CD14-positive monocyte (primary cell): ENCODE measurements around the gene FHL3. TPM values are rescaled to one million over a fixed set of nuclear protein-coding genes. Genes with fewer than 3 reads are reported as not detected.

Experiments used
- DNase-seq, 3 donors: peaks; one replicate each; pipeline ENCODE4 v3.0.0-alpha.2; 2011 to 2022
- H2AFZ ChIP-seq: 2 replicates; pipeline ENCODE4 v1.6.0; 2012; ENCODE audit warnings: mild to moderate bottlenecking, low read depth, low read length, inconsistent platforms; ENCODE audit not compliant: insufficient read depth, poor library complexity, severe bottlenecking
- H3K27ac ChIP-seq, 2 donors: 1 replicate in 1 of 2; 2 replicates in 1 of 2; pipeline ENCODE4 v1.5.1; 2012 to 2013; ENCODE audit warnings: low read length in 2 of 2, control low read depth in 1 of 2, inconsistent platforms in 1 of 2, low read depth in 1 of 2, mild to moderate bottlenecking in 1 of 2
- H3K27me3 ChIP-seq, 2 donors: one replicate each; pipeline versions ENCODE4 v1.6.0 to v1.6.1; 2011 to 2013; ENCODE audit warnings: low read length in 2 of 2; ENCODE audit not compliant: control insufficient read depth in 2 of 2, insufficient read depth in 2 of 2
- H3K36me3 ChIP-seq, 2 donors: replicated peaks in 1 of 2; 1 replicate in 1 of 2; 2 replicates in 1 of 2; pipeline versions ENCODE4 v1.5.1 to v1.6.1; 2012 to 2013; ENCODE audit warnings: low read length in 2 of 2, control low read depth in 1 of 2, inconsistent platforms in 1 of 2, mild to moderate bottlenecking in 1 of 2; ENCODE audit not compliant: insufficient read depth in 2 of 2, control insufficient read depth in 1 of 2
- H3K4me1 ChIP-seq, 2 donors: 1 replicate in 1 of 2; 2 replicates in 1 of 2; pipeline versions ENCODE4 v1.5.1 to v1.6.1; 2012 to 2013; ENCODE audit warnings: low read length in 2 of 2, control low read depth in 1 of 2, inconsistent platforms in 1 of 2, mild to moderate bottlenecking in 1 of 2, moderate library complexity in 1 of 2; ENCODE audit not compliant: insufficient read depth in 2 of 2, control insufficient read depth in 1 of 2
- H3K4me2 ChIP-seq: replicated peaks from 2 replicates; pipeline ENCODE3; 2012; ENCODE audit warnings: low read length, moderate library complexity, mild to moderate bottlenecking; ENCODE audit not compliant: poor library complexity, severe bottlenecking; ENCODE audit errors: extremely low read depth
- H3K4me3 ChIP-seq, 3 experiments: fragments of 200-600 bp in 1 of 3; sonication (generic) in 1 of 3; replicated peaks in 1 of 3; 1 replicate in 2 of 3; 2 replicates in 1 of 3; pipeline ENCODE4 v1.5.1; 2011 to 2013; ENCODE audit warnings: low read length in 3 of 3, mild to moderate bottlenecking in 3 of 3, control low read depth in 2 of 3, low read depth in 2 of 3, inconsistent platforms in 1 of 3, moderate library complexity in 1 of 3
- H3K79me2 ChIP-seq: 2 replicates; pipeline ENCODE4 v1.6.0; 2012; ENCODE audit warnings: mild to moderate bottlenecking, control low read depth, inconsistent platforms, low read length, moderate library complexity; ENCODE audit not compliant: insufficient read depth
- H3K9ac ChIP-seq: 2 replicates; pipeline ENCODE4 v1.6.0; 2017; ENCODE audit warnings: low read length, mild to moderate bottlenecking; ENCODE audit not compliant: insufficient read depth, poor library complexity, severe bottlenecking
- H3K9me3 ChIP-seq, 2 donors: replicated peaks in 1 of 2; 1 replicate in 1 of 2; 2 replicates in 1 of 2; pipeline versions ENCODE4 v1.5.1 to v1.6.1; 2012 to 2013; ENCODE audit warnings: low read length in 2 of 2, control low read depth in 1 of 2; ENCODE audit not compliant: control insufficient read depth in 1 of 2, insufficient read depth in 1 of 2
- H4K20me1 ChIP-seq: 2 replicates; pipeline ENCODE4 v1.6.0; 2012; ENCODE audit warnings: mild to moderate bottlenecking, low read length, control low read depth, moderate library complexity; ENCODE audit not compliant: insufficient read depth
- H3K27ac Mint-ChIP-seq, 7 donors: one replicate each; pipeline ENCODE4 v1.8.0; 2020; ENCODE audit warnings: mild to moderate bottlenecking in 7 of 7, mixed read lengths in 7 of 7, moderate library complexity in 6 of 7, inconsistent platforms in 2 of 7
- H3K27me3 Mint-ChIP-seq, 3 donors: one replicate each; pipeline ENCODE4 v1.8.0; 2021 to 2022; ENCODE audit warnings: low read depth in 3 of 3, mild to moderate bottlenecking in 3 of 3, mixed read lengths in 3 of 3, moderate library complexity in 3 of 3, inconsistent platforms in 1 of 3
- H3K36me3 Mint-ChIP-seq, 2 donors: one replicate each; pipeline ENCODE4 v1.8.0; 2020; ENCODE audit warnings: mixed read lengths in 2 of 2, inconsistent platforms in 1 of 2, mild to moderate bottlenecking in 1 of 2
- H3K4me1 Mint-ChIP-seq: one replicate; pipeline ENCODE4 v1.8.0; 2020; ENCODE audit warnings: mild to moderate bottlenecking, mixed read lengths
- H3K4me3 Mint-ChIP-seq, 2 donors: one replicate each; pipeline ENCODE4 v1.8.0; 2020; ENCODE audit warnings: mild to moderate bottlenecking in 2 of 2, mixed read lengths in 2 of 2, moderate library complexity in 1 of 2
- H3K9me3 Mint-ChIP-seq, 7 donors: one replicate each; pipeline ENCODE4 v1.8.0; 2020 to 2022; ENCODE audit warnings: mixed read lengths in 7 of 7, mild to moderate bottlenecking in 6 of 7, moderate library complexity in 6 of 7, inconsistent platforms in 2 of 7
- CTCF ChIP-seq: fragments of 200-600 bp; IDR thresholded peaks from one replicate; pipeline ENCODE4 v1.8.0; 2022; ENCODE audit warnings: antibody characterized with exemption, mild to moderate bottlenecking
- WGBS: methylation state at CpG from one replicate; pipeline ENCODE4 v1.1.5; 2013; ENCODE audit warnings: missing lambda C conversion rate; ENCODE audit not compliant: insufficient coverage; 5-methylcytosine and 5-hydroxymethylcytosine counted together
- intact Hi-C, 2 donors: fragments of 100-400 bp; cut with micrococcal nuclease; formaldehyde crosslinking; loops; one replicate each; pipeline versions ENCODE4 v1.15.0 to v1.15.1; 2023
- polyA plus RNA-seq, 3 donors: library from polyadenylated mRNA; depleted of rRNA in 1 of 3; unstranded in 2 of 3; stranded (reverse) in 1 of 3; fragments of 300-500 nt in 2 of 3; fragments of >200 nt in 1 of 3; fragmentation: Illumina TruSeq in 2 of 3; gene quantifications; 1 replicate in 2 of 3; 2 replicates in 1 of 3; pipeline ENCODE4 v1.2.3, GENCODE V29; 2012 to 2021

The FHL3 gene
- polyA plus RNA-seq, 3 donors = 24.7 to 32.3 (median 26.1) TPM

- intact Hi-C loops = no loop called here
- Histone ChIP-seq H3K9ac (peak overlapping the region; percentile 54), H3K27me3 (no peaks in the 10 kb centered on the region), H3K27ac (peak overlapping the region; percentile 69 to 92), H3K36me3 (peaks cover 19 to 20% of the 10 kb centered on the region in 2 donors), H2AFZ (peak overlapping the region; percentile 65), H3K4me1 (peaks cover 63% of the 10 kb centered on the region in 2 donors), H3K79me2 (peaks cover 38% of the 10 kb centered on the region), H4K20me1 (no peaks in the 10 kb centered on the region), H3K9me3 (no peaks in the 10 kb centered on the region), H3K4me2 (peak overlapping the region; percentile 82), H3K4me3 (peak overlapping the region; percentile 32 to 77 (median 55))
- Mint-ChIP-seq H3K36me3 (peaks cover 30 to 34% of the 10 kb centered on the region in 2 donors), H3K27ac (peak overlapping the region; percentile 89 to 96 (median 91)), H3K9me3 (no peaks in the 10 kb centered on the region), H3K4me3 (peak overlapping the region; percentile 75 to 85), H3K4me1 (peaks cover 57% of the 10 kb centered on the region), H3K27me3 (peaks cover 0 to 3% (median 1%) of the 10 kb centered on the region in 3 donors)
- DNase-seq = no peak
- no peak for TF ChIP-seq CTCF
- 35% methylated on average over 38 of the region's 46 CpGs for WGBS
These were observed 9.5 kb downstream of the FHL3 start for GRCh38 chr1:37995751-37996345.

GRCh38 chr1:37994886-37995566, 10.3 kb downstream of the FHL3 start:
- Mint-ChIP-seq H3K9me3 (no peaks in the 10 kb centered on the region), H3K4me1 (peaks cover 56% of the 10 kb centered on the region), H3K27ac (peak overlapping the region; percentile 81 to 95 (median 87)), H3K36me3 (peaks cover 30 to 34% of the 10 kb centered on the region in 2 donors), H3K27me3 (peaks cover 0 to 6% (median 1%) of the 10 kb centered on the region in 3 donors), H3K4me3 (peak overlapping the region; percentile 65 to 83)
- H3K4me3 ChIP-seq = peak overlapping the region in 2 of 3 experiments; percentile 55 to 77
- no peaks in the 10 kb centered on the region for H4K20me1 ChIP-seq
- H3K27ac ChIP-seq = peak overlapping the region; percentile 32 to 92
- 49% methylated on average over 5 of the region's 11 CpGs for WGBS
- H3K27me3 ChIP-seq = no peaks in the 10 kb centered on the region
- H3K36me3 ChIP-seq = peaks cover 19 to 20% of the 10 kb centered on the region in 2 donors
- peaks cover 60 to 62% of the 10 kb centered on the region in 2 donors for H3K4me1 ChIP-seq
- H2AFZ ChIP-seq = peak overlapping the region; percentile 60
- H3K79me2 ChIP-seq = peaks cover 29% of the 10 kb centered on the region
- H3K4me2 ChIP-seq = peak overlapping the region; percentile 82
- intact Hi-C loops = no loop called here
- peak in 1 of 3 donors; percentile 48 for DNase-seq
- TF ChIP-seq CTCF = no peak
- H3K9ac ChIP-seq = peak overlapping the region; percentile 54
- no peaks in the 10 kb centered on the region for H3K9me3 ChIP-seq
